A549 treated with Hydrocortisone at 1 μM for 4 hours (cell line): ENCODE results near the gene VPS33B. TPM values are rescaled to one million over a fixed set of nuclear protein-coding genes. Genes with fewer than 3 reads are reported as not detected.

Experiments used
- total RNA-seq: library from RNA; stranded (reverse); fragments of 200-300 nt; extraction: Qiagen RNA extraction; gene quantifications from 5 replicates; pipeline ENCODE4 v1.2.3, GENCODE V29; 2022

The VPS33B gene
- 11.9 to 16.5 TPM (median 14.7 TPM) in 5 replicates for total RNA-seq

DNA sequence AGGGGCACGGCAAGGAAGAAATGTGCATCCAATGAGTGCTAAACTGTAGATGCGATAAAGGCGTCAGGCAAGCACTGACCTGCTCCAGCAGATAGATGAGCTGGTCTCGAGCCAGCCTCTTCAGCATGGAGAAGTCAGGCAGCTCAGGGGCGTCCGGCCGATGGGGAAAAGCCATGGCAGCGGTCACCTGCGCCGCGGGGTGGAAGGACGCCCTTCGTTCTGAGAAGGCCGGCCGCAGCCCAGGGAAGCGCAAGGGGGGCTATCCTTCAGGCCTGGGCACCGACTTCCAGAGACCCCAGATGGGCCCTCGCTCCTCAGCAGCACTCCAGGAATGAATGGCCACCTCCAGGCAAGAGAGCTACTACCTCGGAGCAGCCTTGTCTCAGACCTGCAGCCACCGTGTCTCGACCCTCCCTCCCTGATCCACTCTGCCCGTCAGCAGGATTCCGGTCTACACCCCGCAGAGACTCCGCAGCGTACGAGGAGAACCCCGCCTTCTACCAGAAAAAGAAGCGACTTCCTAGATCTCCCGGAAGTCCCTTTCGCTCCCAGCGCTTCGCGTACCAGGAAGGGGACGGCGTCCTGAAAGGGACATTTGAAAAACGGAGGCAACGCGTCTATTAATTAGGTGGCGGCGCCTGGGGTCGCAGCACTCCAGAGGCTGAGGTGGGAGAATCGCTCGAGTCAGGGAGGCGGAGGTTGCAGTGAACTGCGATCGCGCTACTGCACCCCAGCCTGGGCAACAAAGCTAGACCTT, at the start of gene VPS33B:
Gene VPS33B (minus strand): TSS at position 520 of the 757 bp plus-strand sequence. CDS start 345 bp downstream, at position 175.

DNA sequence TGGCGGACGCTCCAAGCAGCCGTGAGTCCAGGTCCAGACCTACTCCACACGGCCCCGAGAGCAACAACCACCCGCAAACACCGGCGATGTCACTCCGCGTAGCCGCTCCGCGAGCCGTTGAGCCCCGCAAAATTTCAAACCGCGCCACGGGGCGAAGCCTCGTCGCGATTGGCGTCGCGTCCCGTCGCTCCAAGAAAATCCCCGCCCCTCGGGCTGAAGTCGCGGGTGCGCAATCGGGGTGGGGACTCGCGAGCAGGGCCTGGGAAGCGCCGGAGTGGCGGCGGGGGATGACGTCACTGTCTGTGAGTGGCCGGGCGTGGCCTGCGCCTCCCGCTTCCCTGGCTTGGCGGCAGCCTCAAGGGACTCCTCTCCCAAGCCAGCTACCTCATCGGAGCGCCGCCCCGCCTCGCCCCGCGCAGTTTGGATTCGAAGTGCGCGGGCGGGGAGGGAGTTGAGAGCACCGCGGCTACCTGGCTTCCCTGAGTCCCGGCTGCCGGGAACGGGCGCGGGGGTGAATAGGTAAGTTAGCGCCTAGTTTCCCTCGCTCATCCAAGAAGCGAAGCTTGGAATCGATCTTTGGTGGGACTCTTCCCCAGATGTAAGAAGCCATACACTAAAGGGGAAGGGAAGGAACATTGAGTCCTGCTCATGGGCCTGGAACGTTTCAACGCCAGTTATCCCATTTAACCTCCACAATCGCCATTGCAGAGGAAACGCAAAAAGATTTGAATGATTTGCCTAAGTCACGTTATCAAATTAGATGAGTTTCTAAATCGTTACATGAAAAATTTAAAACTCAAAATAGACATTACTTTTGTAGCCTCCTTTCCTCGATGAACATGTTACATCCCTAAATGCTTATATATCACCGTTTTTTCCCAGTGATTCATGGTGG, 27.7 kb downstream of the VPS33B start, which contains the start of gene PRC1:
Gene PRC1 (minus strand): TSS at position 119 of the 895 bp plus-strand sequence. CDS start 118 bp downstream, at position 1.

DNA sequence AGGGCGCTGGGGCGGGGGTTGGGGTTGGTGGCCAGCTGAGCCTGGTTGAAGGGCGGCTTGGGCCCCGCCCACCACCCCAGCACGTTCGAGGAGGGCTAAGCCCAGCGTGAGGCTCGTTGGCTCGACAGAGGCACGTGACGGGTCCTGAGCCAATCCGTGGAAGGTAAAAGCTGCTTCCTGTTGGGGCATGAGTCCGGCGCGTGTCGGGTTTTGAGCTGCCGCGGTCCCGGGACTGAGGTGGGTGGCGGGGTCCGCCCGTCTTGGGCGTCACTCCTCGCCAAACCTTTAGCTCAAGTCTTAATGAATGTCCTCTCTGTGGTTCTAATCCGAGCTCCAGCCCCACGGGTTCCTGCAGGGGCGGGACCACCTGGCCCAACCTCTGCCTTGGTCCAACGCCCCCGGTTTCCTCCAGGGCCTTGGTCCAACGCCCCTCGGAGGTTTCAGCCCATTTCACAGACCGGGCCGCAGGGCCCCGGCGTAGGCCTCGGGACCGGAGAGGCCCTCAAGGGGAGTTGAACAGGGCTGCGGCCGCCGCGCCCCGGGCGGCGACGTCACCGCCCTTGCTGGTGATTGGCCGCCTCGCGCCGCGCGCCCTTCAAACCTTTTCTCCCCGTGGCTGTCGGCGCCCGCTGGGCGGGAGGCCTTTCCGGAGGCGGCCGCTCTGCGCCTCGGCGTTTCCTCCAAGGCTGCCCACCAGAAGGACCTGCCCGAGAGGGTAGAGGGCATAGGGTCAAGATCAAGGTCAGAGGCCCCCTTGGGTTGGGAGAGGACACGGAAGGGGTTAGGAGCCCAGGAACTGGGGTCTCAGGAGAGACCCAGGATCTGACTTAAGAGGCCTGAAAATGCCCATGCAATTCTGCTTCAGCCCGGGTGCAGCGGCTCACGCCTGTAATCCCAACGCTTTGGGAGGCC, 67.4 kb downstream of the VPS33B start, which contains the start of gene RCCD1:
Gene RCCD1 (plus strand): TSS at position 173 of the 912 bp plus-strand sequence. CDS start 1,851 bp downstream, outside the sequence.

Other genes with a start within 250 kb of the VPS33B start
- 48.3 to 63.3 TPM (median 56.3 TPM) in 5 replicates for gene FURIN, start 154.0 kb downstream of the VPS33B start, total RNA-seq
- 0.83 to 1.1 TPM (median 0.84 TPM) in 5 replicates for gene FES, start 138.1 kb downstream of the VPS33B start, total RNA-seq
- 20.9 to 29.3 TPM (median 28.8 TPM) in 5 replicates for gene MAN2A2, start 119.3 kb downstream of the VPS33B start, total RNA-seq
- gene HDDC3, start 90.0 kb downstream of the VPS33B start, total RNA-seq = 26.8 to 38.6 TPM (median 34.3 TPM) in 5 replicates
- gene UNC45A, start 87.3 kb downstream of the VPS33B start, total RNA-seq = 53.3 to 72.4 TPM (median 53.6 TPM) in 5 replicates
- gene RCCD1, start 67.7 kb downstream of the VPS33B start, total RNA-seq = 32.2 to 56.5 TPM (median 37.6 TPM) in 5 replicates
- 182 to 271 TPM (median 197 TPM) in 5 replicates for gene PRC1, start 28.1 kb downstream of the VPS33B start, total RNA-seq
- gene SV2B, start 77.7 kb upstream of the VPS33B start, total RNA-seq = 0.05 to 0.14 TPM (median 0.08 TPM) in 5 replicates